Measurements from ENCODE around the gene THBS3. TPM values are rescaled to one million over a fixed set of nuclear protein-coding genes. Genes with fewer than 3 reads are reported as not detected.

THBS3 gene
- total RNA-seq, 1 donor from 2014 or later, result 40.2 TPM

GRCh38 chr1:155183775-155184221 lies 23.9 kb downstream of the THBS3 start:
- H3K4me1 ChIP-seq (ENCODE audit: control insufficient read depth in 3 of 3, insufficient read depth in 3 of 3, low read length in 3 of 3), result peaks cover 17 to 27% (median 17%) of the 10 kb centered on the region in 3 donors
- H3K4me3 ChIP-seq (ENCODE audit: low read length in 3 of 3), result no peak overlapping the region
- no peaks in the 10 kb centered on the region for H3K36me3 ChIP-seq (ENCODE audit: control insufficient read depth in 3 of 3, insufficient read depth in 3 of 3, low read length in 3 of 3)
- H3K27ac ChIP-seq (ENCODE audit: low read depth, low read length), result no peak overlapping the region
- peak overlapping the region in 1 of 3 donors; percentile 68 for H3K9ac ChIP-seq (ENCODE audit: low read depth in 1 of 3, low read length in 3 of 3)
- no peaks in the 10 kb centered on the region for H3K27me3 ChIP-seq (ENCODE audit: control insufficient read depth in 3 of 3, insufficient read depth in 3 of 3, low read length in 3 of 3)
- H3K9me3 ChIP-seq (ENCODE audit: control insufficient read depth in 3 of 3, low read length in 3 of 3), result no peaks in the 10 kb centered on the region

DNA sequence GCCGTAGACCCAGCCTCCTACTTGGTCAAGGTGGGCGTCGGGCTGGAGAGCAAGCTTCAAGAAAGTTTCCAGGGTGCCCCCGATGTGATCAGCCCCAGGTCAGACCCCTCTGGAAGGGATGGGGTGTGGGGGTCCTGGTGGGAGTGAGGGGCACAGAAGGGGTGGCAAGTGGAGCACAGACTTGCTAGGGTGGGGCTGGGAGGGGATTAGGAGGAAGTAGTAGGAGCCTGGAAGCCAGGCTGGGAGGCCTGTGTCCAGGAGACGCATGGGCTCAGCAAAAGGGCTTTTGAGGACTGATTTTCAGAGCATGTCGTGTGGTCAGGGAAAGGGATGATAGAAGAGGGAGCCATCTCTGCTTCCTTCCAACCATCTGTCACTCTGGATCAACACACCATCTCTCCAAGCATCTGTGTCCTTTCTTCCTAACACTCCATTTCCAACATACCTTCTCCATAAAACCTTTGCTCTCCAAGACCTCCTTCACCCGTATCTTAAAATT lies 25.6 kb downstream of the THBS3 start:
- peaks cover 17 to 27% (median 17%) of the 10 kb centered on the region in 3 donors for H3K4me1 ChIP-seq (ENCODE audit: control insufficient read depth in 3 of 3, insufficient read depth in 3 of 3, low read length in 3 of 3)
- no peak overlapping the region for H3K9ac ChIP-seq (ENCODE audit: low read depth in 1 of 3, low read length in 3 of 3)
- no peaks in the 10 kb centered on the region for H3K36me3 ChIP-seq (ENCODE audit: control insufficient read depth in 3 of 3, insufficient read depth in 3 of 3, low read length in 3 of 3)
- H3K9me3 ChIP-seq (ENCODE audit: control insufficient read depth in 3 of 3, low read length in 3 of 3), result no peaks in the 10 kb centered on the region
- H3K27me3 ChIP-seq (ENCODE audit: control insufficient read depth in 3 of 3, insufficient read depth in 3 of 3, low read length in 3 of 3), result no peaks in the 10 kb centered on the region
- no peak overlapping the region for H3K4me3 ChIP-seq (ENCODE audit: low read length in 3 of 3)
- H3K27ac ChIP-seq (ENCODE audit: low read depth, low read length), result no peak overlapping the region

DNA sequence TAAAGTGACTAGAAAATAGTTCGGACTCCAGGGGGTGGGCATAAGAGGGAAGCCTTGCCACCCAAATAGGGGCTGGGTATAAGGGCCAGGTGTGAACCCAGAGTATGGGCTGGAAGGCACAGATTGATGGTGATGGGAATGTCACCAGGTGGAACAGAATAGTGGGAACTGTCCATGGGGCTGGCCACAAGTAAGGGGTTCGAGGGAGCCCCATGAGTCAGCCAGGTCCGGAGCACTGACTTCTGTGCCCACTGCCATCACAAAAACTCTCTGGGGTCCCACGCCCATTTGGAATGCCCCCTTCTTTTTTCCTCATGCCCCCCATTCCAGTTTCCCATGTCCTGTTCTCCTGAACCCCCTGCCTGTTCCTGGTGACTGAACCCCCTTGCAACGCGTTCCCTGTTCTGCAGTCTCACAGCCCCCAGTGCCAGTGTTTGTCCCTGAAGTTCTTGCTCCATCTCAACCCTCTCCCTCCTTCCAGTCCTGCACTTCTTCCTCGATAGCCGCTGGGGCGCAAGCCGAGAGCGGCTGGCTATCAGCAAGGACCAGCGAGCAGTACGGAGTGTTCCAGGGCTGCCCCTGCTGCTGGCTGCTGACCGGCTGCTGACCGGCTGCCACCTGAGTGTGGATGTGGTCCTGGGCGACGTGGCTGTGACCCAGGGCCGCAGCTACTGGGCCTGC lies 26.2 kb downstream of the THBS3 start:
- no peak overlapping the region for H3K9ac ChIP-seq (ENCODE audit: low read depth in 1 of 3, low read length in 3 of 3)
- H3K9me3 ChIP-seq (ENCODE audit: control insufficient read depth in 3 of 3, low read length in 3 of 3), result no peaks in the 10 kb centered on the region

DNA sequence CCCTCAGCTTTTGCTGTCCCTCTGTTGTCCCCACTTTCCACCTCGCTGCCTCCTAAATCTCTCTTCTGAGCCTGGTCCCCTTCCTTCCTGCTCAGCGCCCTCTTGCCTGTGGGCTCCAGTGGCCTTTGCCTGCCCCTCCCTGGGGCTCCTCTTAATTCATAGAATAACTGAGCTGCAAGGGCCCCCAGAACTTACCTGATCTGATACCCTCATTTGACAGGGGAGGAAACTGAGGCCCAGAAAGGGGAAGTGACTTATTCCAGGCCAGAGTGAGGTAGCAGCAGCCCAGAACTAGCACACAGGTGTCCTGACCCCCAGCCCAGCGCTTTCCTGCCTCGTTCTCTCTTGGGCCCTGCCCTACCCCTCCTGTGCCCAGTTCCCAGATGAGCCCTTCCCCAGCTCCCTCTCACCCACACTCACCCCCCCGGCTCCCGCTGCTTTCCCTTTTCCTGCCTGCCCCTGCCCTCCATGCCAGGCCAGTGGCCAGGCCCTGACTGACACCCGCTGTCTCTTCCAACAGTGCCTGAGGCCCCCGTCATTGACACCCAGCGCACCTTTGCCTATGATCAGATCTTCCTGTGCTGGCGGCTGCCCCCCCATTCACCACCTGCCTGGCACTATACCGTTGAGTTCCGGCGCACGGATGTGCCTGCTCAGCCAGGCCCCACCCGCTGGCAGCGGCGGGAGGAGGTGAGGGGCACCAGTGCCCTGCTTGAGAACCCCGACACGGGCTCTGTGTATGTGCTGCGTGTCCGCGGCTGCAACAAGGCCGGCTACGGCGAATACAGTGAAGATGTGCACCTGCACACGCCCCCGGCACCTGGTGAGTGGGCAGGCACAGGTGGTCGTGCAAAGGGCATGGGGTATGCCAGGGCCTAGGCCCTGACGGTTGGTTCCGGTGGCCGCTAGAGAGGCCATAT lies 28.3 kb downstream of the THBS3 start:
- Histone ChIP-seq H3K27ac (ENCODE audit: low read depth, low read length) (no peak overlapping the region), H3K9ac (ENCODE audit: low read depth in 1 of 3, low read length in 3 of 3) (no peak overlapping the region), H3K4me3 (ENCODE audit: low read length in 3 of 3) (no peak overlapping the region), H3K27me3 (ENCODE audit: control insufficient read depth in 3 of 3, insufficient read depth in 3 of 3, low read length in 3 of 3) (peaks cover 7 to 8% (median 8%) of the 10 kb centered on the region in 3 donors), H3K4me1 (ENCODE audit: control insufficient read depth in 3 of 3, insufficient read depth in 3 of 3, low read length in 3 of 3) (peaks cover 5 to 15% (median 5%) of the 10 kb centered on the region in 3 donors), H3K36me3 (ENCODE audit: control insufficient read depth in 3 of 3, insufficient read depth in 3 of 3, low read length in 3 of 3) (no peaks in the 10 kb centered on the region), H3K9me3 (ENCODE audit: control insufficient read depth in 3 of 3, low read length in 3 of 3) (no peaks in the 10 kb centered on the region)

More for the DNA sequence above, 26.2 kb downstream of the THBS3 start:
- no peaks in the 10 kb centered on the region for H3K36me3 ChIP-seq (ENCODE audit: control insufficient read depth in 3 of 3, insufficient read depth in 3 of 3, low read length in 3 of 3)
- H3K4me3 ChIP-seq (ENCODE audit: low read length in 3 of 3), result no peak overlapping the region
- H3K27ac ChIP-seq (ENCODE audit: low read depth, low read length), result no peak overlapping the region
- H3K4me1 ChIP-seq (ENCODE audit: control insufficient read depth in 3 of 3, insufficient read depth in 3 of 3, low read length in 3 of 3), result peaks cover 17 to 32% (median 19%) of the 10 kb centered on the region in 3 donors
- no peaks in the 10 kb centered on the region for H3K27me3 ChIP-seq (ENCODE audit: control insufficient read depth in 3 of 3, insufficient read depth in 3 of 3, low read length in 3 of 3)

- Histone ChIP-seq H3K9ac (ENCODE audit: low read depth in 1 of 3, low read length in 3 of 3) (no peak overlapping the region), H3K4me1 (ENCODE audit: control insufficient read depth in 3 of 3, insufficient read depth in 3 of 3, low read length in 3 of 3) (peaks cover 1 to 9% (median 8%) of the 10 kb centered on the region in 3 donors), H3K9me3 (ENCODE audit: control insufficient read depth in 3 of 3, low read length in 3 of 3) (no peaks in the 10 kb centered on the region), H3K27me3 (ENCODE audit: control insufficient read depth in 3 of 3, insufficient read depth in 3 of 3, low read length in 3 of 3) (peaks cover 12 to 13% (median 12%) of the 10 kb centered on the region in 3 donors), H3K36me3 (ENCODE audit: control insufficient read depth in 3 of 3, insufficient read depth in 3 of 3, low read length in 3 of 3) (no peaks in the 10 kb centered on the region), H3K27ac (ENCODE audit: low read depth, low read length) (no peak overlapping the region), H3K4me3 (ENCODE audit: low read length in 3 of 3) (no peak overlapping the region)
Measured at GRCh38 chr1:155178441-155179111, 29.1 kb downstream of the THBS3 start.

- H3K4me1 ChIP-seq (ENCODE audit: control insufficient read depth in 3 of 3, insufficient read depth in 3 of 3, low read length in 3 of 3), result peaks cover 5 to 14% (median 11%) of the 10 kb centered on the region in 3 donors
- no peaks in the 10 kb centered on the region for H3K9me3 ChIP-seq (ENCODE audit: control insufficient read depth in 3 of 3, low read length in 3 of 3)
- H3K36me3 ChIP-seq (ENCODE audit: control insufficient read depth in 3 of 3, insufficient read depth in 3 of 3, low read length in 3 of 3), result no peaks in the 10 kb centered on the region
- no peak overlapping the region for H3K4me3 ChIP-seq (ENCODE audit: low read length in 3 of 3)
- H3K27me3 ChIP-seq (ENCODE audit: control insufficient read depth in 3 of 3, insufficient read depth in 3 of 3, low read length in 3 of 3), result peaks cover 12 to 13% (median 12%) of the 10 kb centered on the region in 3 donors
- H3K9ac ChIP-seq (ENCODE audit: low read depth in 1 of 3, low read length in 3 of 3), result no peak overlapping the region
- H3K27ac ChIP-seq (ENCODE audit: low read depth, low read length), result no peak overlapping the region
Measured at GRCh38 chr1:155177918-155178281, 29.8 kb downstream of the THBS3 start.

GRCh38 chr1:155177192-155177917 lies 30.3 kb downstream of the THBS3 start:
- no peak overlapping the region for H3K4me3 ChIP-seq (ENCODE audit: low read length in 3 of 3)
- H3K27me3 ChIP-seq (ENCODE audit: control insufficient read depth in 3 of 3, insufficient read depth in 3 of 3, low read length in 3 of 3), result peaks cover 12 to 13% (median 12%) of the 10 kb centered on the region in 3 donors
- peaks cover 8 to 17% (median 15%) of the 10 kb centered on the region in 3 donors for H3K4me1 ChIP-seq (ENCODE audit: control insufficient read depth in 3 of 3, insufficient read depth in 3 of 3, low read length in 3 of 3)
- H3K9me3 ChIP-seq (ENCODE audit: control insufficient read depth in 3 of 3, low read length in 3 of 3), result no peaks in the 10 kb centered on the region
- H3K9ac ChIP-seq (ENCODE audit: low read depth in 1 of 3, low read length in 3 of 3), result no peak overlapping the region
- H3K27ac ChIP-seq (ENCODE audit: low read depth, low read length), result no peak overlapping the region
- no peaks in the 10 kb centered on the region for H3K36me3 ChIP-seq (ENCODE audit: control insufficient read depth in 3 of 3, insufficient read depth in 3 of 3, low read length in 3 of 3)

DNA sequence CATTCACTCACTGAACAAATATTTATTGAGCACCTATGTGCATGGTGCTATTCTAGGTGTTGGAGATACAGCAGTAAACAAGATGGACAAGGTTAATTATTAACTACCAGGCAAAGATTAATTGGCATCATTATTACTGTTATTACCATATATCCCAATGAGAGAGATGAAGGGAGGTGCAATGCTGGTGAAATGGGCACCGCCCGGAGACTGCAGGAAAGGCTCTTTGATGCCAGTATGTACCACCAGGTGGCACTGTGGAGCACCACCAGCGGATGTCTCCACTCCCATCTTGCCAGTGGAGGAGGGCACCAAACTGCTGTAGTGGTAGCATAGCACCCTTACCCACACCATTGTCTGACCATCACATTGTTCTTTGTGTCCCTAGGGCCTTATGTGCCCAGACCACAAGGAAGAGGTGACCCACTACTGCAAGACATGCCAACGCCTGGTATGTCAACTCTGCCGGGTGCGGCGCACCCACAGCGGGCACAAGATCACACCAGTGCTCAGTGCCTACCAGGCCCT lies 31.1 kb downstream of the THBS3 start:
- no peak overlapping the region for H3K27ac ChIP-seq (ENCODE audit: low read depth, low read length)
- H3K9ac ChIP-seq (ENCODE audit: low read depth in 1 of 3, low read length in 3 of 3), result no peak overlapping the region
- H3K27me3 ChIP-seq (ENCODE audit: control insufficient read depth in 3 of 3, insufficient read depth in 3 of 3, low read length in 3 of 3), result peaks cover 12 to 13% (median 12%) of the 10 kb centered on the region in 3 donors
- no peaks in the 10 kb centered on the region for H3K36me3 ChIP-seq (ENCODE audit: control insufficient read depth in 3 of 3, insufficient read depth in 3 of 3, low read length in 3 of 3)
- H3K4me1 ChIP-seq (ENCODE audit: control insufficient read depth in 3 of 3, insufficient read depth in 3 of 3, low read length in 3 of 3), result peaks cover 13 to 25% (median 21%) of the 10 kb centered on the region in 3 donors
- H3K9me3 ChIP-seq (ENCODE audit: control insufficient read depth in 3 of 3, low read length in 3 of 3), result no peaks in the 10 kb centered on the region
- H3K4me3 ChIP-seq (ENCODE audit: low read length in 3 of 3), result peak overlapping the region in 1 of 3 donors; percentile 33

GRCh38 chr1:155175927-155176371 lies 31.7 kb downstream of the THBS3 start:
- Histone ChIP-seq H3K9ac (ENCODE audit: low read depth in 1 of 3, low read length in 3 of 3) (no peak overlapping the region), H3K9me3 (ENCODE audit: control insufficient read depth in 3 of 3, low read length in 3 of 3) (no peaks in the 10 kb centered on the region), H3K27ac (ENCODE audit: low read depth, low read length) (no peak overlapping the region), H3K36me3 (ENCODE audit: control insufficient read depth in 3 of 3, insufficient read depth in 3 of 3, low read length in 3 of 3) (no peaks in the 10 kb centered on the region), H3K27me3 (ENCODE audit: control insufficient read depth in 3 of 3, insufficient read depth in 3 of 3, low read length in 3 of 3) (peaks cover 12 to 13% (median 12%) of the 10 kb centered on the region in 3 donors), H3K4me3 (ENCODE audit: low read length in 3 of 3) (no peak overlapping the region), H3K4me1 (ENCODE audit: control insufficient read depth in 3 of 3, insufficient read depth in 3 of 3, low read length in 3 of 3) (peaks cover 13 to 27% (median 21%) of the 10 kb centered on the region in 3 donors)
